ENCODE measurements around the gene PTTG1IP.

DNA sequence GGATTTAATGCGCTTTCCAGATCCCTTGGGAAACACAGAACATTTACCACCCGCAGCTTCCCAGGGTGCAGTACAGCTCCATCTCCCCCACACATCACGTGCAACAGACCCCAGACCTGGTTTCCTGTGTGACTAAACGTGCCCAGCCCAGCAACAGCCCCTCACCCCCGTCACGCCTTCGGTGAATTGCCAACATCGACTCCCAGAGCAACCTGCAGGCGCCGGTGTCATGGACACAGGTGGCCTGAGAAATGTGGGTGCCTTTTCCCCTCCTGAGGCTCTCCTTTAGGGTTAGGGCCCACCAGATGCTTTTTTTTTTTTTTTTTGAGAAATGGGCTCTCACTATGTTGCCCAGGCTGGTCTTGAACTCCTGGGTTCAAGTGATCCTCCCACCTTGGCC lies 31.4 kb downstream of the PTTG1IP start:
- no peak for TF ChIP-seq POLR2A (IDR thresholded peaks at IDR 0.05)
- TF ChIP-seq, protein P1, sequence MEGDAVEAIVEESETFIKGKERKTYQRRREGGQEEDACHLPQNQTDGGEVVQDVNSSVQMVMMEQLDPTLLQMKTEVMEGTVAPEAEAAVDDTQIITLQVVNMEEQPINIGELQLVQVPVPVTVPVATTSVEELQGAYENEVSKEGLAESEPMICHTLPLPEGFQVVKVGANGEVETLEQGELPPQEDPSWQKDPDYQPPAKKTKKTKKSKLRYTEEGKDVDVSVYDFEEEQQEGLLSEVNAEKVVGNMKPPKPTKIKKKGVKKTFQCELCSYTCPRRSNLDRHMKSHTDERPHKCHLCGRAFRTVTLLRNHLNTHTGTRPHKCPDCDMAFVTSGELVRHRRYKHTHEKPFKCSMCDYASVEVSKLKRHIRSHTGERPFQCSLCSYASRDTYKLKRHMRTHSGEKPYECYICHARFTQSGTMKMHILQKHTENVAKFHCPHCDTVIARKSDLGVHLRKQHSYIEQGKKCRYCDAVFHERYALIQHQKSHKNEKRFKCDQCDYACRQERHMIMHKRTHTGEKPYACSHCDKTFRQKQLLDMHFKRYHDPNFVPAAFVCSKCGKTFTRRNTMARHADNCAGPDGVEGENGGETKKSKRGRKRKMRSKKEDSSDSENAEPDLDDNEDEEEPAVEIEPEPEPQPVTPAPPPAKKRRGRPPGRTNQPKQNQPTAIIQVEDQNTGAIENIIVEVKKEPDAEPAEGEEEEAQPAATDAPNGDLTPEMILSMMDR (IDR thresholded peaks at IDR 0.05), result no peak

All from testis (tissue), 2 donors.